ENCODE results near the gene TIPIN.

The TIPIN gene

GRCh38 chr15:66302489-66303278, 53.8 kb downstream of the TIPIN start:
- no peak for TF ChIP-seq CTCF (conservative IDR thresholded peaks at IDR 0.05; ENCODE audit: low read depth, low read length)
- DNase-seq (ENCODE audit: low read depth): no peak

GRCh38 chr15:66298803-66299251, 57.7 kb downstream of the TIPIN start:
- no peak for DNase-seq (ENCODE audit: low read depth)
- TF ChIP-seq CTCF (conservative IDR thresholded peaks at IDR 0.05; ENCODE audit: low read depth, low read length): no peak
- H3K4me3 ChIP-seq (ENCODE audit: low read depth, low read length): no peak overlapping the region

More at GRCh38 chr15:66302489-66303278, 53.8 kb downstream of the TIPIN start:
- H3K4me3 ChIP-seq (ENCODE audit: low read depth, low read length): no peak overlapping the region

- TF ChIP-seq CTCF (conservative IDR thresholded peaks at IDR 0.05; ENCODE audit: low read depth, low read length): no peak
- DNase-seq (ENCODE audit: low read depth): no peak
- no peak overlapping the region for H3K4me3 ChIP-seq (ENCODE audit: low read depth, low read length)
Measured at GRCh38 chr15:66296186-66296585, 60.3 kb downstream of the TIPIN start.

- no peak overlapping the region for H3K4me3 ChIP-seq (ENCODE audit: low read depth, low read length)
- peak; percentile 31 for DNase-seq (ENCODE audit: low read depth)
- no peak for TF ChIP-seq CTCF (conservative IDR thresholded peaks at IDR 0.05; ENCODE audit: low read depth, low read length)
Measured at GRCh38 chr15:66294932-66295235, 61.6 kb downstream of the TIPIN start.

- TF ChIP-seq CTCF (conservative IDR thresholded peaks at IDR 0.05; ENCODE audit: low read depth, low read length): no peak
- DNase-seq (ENCODE audit: low read depth): peak; percentile 81
- peak overlapping the region; percentile 71 for H3K4me3 ChIP-seq (ENCODE audit: low read depth, low read length)
Measured at GRCh38 chr15:66294157-66294931, 62.1 kb downstream of the TIPIN start.

- peak; percentile 48 for DNase-seq (ENCODE audit: low read depth)
- H3K4me3 ChIP-seq (ENCODE audit: low read depth, low read length): peak within 1 kb of the TSS; percentile 71
- no peak for TF ChIP-seq CTCF (conservative IDR thresholded peaks at IDR 0.05; ENCODE audit: low read depth, low read length)
Measured at GRCh38 chr15:66293419-66294156, 62.9 kb downstream of the TIPIN start, which contains the start of gene DIS3L. Gene DIS3L, plus strand, starts transcription at chr15:66293568. Its CDS starts 29 bp downstream, at chr15:66293597.

Measured in choroid plexus epithelial cell (primary cell).